NCI-H226 (cell line): Measurements from ENCODE around the gene ZNRF1.

Experiments
- DNase-seq: peaks from one replicate; pipeline ENCODE4 v3.0.0-alpha.2; 2015

The ZNRF1 gene

GRCh38 chr16:75062135-75062975 is 63.5 kb downstream of the ZNRF1 start:
- no peak for DNase-seq

GRCh38 chr16:75062976-75063346 is 64.1 kb downstream of the ZNRF1 start:
- DNase-seq, result no peak

DNA sequence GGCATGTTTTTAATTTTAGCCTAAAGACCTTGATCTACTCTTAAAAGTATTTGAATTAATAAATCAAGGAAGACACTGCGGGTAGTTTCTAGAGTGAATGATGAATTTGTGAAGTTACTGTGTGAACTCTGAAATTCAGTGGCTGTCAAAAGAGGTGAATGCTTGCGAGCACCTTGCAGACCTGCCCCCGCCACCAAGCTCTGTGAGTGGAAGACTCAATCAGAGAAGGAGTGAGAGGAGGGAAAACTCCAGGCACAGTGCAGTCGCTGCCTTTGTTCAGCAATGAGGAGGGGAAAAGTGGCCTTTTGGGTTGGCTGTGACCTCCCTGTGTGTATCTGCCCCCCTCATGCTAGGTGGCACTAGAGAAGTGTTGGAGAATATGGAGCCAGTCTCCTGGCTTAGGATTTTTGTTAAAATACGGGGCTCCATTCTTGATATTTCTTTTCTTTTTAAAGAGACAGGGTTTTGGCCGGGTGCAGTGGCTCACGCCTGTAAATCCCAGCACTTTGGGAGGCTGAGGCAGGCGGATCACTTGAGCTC is 64.8 kb downstream of the ZNRF1 start:
- DNase-seq, result no peak

GRCh38 chr16:75064403-75065148 is 65.8 kb downstream of the ZNRF1 start:
- peak; percentile 77 for DNase-seq

- DNase-seq, result peak; percentile 65
Measured at GRCh38 chr16:75065149-75065505, 66.3 kb downstream of the ZNRF1 start.

DNA sequence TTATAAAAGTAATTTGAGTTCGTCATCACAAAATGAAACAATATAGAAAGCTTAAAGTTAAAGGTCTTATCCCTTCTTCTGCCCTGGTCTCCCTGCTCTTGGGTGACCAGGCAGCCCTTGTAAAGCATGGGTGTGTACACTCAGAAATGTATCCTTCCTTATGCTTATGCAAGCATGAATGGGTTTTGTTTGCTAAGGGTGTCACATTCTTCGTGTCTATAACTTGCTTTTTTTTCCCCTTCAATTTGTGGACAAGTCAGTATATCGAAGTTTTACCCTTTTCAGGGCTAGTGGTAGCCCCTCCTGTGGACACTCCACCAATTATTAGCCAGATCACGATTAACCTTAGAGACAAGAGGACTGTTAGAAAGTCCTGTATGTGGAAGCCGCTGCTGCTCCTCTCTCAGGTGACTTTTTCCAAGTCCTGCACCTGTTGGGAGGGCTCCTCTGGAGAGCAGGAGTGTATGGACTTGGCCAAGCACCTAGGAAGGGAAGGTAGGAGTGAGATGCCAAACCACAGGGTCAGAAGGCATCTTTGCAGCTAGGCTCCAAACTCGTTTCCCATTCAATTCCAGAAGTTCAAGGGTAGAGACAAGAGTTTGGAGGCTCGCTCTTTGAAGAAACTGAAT is 66.8 kb downstream of the ZNRF1 start:
- DNase-seq, result no peak

- DNase-seq, result no peak
Measured at GRCh38 chr16:75066861-75067447, 68.1 kb downstream of the ZNRF1 start.

DNA sequence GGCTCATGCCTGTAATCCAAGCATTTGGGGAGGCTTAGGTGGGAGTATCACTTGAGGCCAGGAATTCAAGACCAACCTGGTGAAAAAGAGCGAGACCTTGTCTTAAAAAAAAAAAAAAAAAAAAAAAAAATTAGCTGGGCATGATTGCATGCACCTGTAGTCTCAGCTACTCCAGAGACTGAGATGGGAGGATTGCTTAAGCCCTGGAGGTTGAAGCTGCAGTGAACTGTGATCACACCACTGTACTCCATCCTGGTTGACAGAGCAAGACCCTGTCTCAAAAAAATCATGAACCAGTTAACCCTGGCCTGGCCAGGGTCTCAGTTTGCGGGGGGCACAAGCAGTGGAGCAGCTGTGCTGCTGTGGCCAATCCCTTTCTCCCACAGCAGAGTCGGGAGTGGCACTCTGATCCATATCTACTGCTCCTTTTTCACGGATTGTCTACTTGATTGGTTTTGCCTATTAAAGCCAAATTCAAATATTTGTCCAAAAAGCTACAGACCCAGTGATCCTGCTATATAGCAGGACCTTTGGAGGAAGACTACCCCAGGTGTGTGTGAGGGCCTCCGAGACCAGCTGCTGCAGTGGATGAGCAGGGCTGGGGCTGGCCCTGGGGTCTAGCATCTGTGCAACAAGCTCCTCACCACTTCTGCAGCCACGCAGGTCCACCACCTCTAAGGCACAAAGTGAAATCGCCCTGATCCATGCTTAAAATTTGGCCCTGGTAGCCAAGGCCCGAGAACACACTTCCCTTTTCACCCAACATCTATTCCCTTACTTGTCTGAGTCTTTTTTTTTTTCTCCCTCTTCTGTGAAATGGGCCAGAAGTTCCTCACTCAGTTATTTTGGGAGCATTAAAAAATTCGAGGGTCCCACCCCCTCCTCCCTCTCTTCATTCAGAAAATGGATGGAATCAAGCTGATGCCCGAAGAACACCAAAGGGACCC is 69.5 kb downstream of the ZNRF1 start:
- no peak for DNase-seq

DNA sequence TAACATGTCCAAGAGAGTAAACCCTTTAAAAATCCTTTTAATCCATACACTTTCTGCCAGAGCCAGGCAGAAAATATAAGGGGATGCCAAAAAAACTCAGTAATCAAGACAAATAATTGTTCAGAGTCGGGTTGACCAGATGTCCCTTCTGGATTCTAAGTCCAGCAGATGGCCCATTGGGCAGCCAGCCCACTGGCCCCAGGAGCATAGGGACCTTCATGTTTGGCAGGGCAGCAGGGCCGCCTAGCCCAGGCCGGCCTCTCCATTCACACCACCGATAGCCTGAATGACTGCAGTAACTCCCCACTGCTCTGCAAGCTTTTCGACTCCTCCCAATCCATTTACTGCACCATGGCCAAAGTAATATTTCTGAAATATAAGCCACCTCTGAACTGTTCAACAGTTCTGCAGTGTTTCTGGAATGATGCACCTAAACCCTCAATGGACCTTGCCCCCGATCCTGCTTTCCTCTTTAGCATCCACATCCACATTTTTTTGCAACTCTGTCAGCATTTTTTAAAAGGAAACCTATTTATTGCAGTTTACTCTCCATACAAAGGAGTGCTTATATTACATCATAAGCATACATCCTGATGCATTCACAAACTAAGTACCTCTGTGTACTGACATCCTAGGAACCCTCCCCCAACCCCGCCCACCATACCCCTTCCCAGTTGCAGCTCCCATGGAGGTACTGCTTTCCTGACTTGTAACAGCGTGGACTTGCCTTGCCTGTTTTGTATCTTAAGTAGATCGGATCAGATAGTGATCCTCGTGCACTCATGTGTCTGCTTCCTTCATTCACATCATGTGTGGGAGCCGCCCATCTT is 71.4 kb downstream of the ZNRF1 start:
- no peak for DNase-seq

DNA sequence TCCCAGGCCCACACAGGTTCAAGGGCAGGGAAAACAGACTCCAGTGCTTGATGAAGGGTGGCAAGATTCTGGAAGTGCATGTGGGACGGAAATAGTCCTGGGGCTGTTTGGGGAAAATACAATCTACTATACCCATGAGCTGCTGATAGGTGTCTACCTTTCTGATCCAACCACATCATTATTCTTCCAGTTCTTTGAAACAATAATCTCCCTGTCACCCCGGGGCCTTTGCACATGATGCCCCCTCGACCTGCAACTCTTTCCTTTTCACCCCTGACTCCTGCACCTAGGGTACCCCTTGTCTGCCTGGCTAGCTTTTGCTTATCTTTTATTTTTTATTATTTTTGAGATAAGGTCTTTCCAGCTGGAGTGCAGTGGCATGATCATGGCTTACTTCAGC is 72.8 kb downstream of the ZNRF1 start:
- DNase-seq, result no peak

DNA sequence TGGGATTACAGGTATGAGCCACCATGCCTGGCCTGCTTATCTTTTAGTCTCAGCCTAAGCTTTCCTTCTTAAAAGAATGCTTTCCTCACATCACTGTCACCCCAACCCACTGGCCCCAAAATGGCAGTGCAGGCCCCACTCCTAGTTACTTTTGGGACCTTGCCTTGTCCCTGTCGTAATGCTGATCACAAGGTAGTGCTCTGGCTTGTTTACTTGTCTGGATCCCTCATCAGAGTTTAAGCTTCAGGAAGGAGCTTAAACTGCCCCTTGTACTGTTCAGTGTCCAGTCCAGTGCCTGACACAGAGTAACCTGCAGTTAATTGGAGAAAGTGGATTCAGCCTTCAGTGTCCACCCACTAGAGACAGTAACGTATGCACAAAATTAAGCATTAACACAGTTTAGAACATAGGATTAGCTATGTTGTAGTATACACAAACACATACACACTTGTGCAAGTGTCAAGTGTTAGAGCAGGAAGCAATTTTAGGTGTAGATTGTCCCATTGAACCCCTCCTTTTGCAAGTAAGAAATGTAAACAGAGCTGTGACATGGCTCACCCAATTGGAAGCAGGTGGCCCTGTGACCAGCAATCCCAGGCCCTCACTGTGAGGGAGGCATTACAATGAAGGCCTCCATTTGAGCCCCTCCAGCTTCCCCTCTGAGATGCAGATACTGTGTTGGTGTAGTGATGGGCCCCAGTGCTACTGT is 73.6 kb downstream of the ZNRF1 start:
- DNase-seq, result no peak

DNA sequence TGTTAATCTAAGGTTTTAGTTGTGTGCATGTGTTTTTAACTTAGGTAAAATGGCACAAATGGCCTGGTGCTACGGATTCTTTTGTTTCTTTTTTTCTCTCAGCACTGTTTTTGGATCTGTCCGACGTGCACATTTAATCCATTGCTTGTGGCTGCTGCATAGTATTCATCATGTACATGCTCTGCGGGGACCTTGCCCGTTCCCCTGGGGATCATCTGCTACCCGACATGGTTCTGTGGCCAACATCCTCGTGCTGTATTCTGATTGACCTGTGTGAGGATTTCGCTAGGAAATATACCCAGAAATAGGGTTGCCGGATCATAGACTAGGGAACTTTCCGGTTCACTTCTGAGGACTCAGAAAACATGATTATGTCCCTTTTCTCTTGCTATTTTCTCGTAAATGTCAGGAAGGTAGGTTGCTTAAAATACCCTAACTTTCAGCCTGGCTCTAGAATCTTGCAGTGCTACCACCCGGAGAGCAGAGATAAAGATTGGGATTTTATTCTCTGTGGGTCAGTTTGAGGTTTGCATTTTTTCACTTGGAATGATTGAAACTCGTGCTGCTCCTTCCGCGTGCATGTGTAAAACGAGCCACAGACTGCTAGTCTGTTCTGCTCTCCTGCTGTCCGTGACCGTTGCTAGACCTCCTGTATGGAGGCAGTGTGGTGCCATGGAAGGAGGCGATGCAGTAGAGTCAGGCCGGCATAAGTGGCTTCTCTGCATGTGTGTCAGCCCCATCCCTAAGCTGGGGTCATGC is 74.9 kb downstream of the ZNRF1 start:
- DNase-seq, result no peak

DNA sequence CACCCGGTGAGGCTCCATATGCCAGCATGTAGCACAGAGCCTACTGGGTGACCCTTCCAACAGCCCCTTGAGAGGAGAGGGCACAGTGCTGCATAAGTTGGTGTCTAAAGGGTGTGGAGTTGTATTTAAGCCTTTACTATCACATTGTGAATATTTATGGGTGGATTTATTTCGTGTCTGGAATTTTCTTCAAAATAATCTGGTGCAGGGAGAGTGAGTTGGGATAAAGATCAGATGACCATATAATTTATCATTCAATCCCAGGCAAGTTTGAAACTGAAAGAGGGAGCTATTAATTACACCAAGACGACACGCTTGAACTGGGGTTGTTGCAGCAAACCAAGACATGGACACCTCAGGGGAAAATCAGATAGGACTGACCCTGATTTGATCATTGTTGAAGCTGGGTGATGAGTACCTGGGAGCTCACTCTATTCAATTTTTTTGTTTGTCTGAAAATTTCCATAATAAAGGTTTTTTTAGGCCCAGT is 75.5 kb downstream of the ZNRF1 start:
- no peak for DNase-seq

- no peak for DNase-seq
Measured at GRCh38 chr16:75074920-75075687, 76.3 kb downstream of the ZNRF1 start.

DNA sequence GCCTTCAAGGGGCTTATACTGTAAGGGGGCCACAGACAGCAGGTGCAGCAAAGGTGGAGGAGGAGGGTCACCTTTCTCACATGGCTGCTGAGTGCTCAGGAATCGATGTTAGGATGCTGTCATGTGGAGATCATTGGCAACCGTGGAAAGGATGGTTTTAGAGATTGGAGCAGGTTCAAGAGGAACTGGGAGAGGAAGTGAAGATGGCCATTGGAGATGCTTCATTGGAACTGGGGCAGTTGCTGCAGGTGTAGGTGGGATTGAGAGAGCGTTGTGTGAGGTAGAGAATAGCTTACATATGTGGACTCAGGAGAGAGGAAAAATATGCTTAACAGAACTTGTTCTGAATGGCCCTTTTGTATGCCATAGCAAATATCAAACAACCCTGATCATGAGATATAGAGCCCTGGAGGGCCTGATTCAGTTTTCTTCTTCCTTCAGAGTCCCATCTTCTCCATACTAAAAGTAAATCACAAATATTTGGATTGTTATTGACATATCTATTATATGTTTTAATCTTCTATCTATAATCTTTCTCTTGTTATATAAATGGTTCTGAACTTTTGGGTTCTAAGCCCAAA is 77.0 kb downstream of the ZNRF1 start:
- DNase-seq, result no peak

DNA sequence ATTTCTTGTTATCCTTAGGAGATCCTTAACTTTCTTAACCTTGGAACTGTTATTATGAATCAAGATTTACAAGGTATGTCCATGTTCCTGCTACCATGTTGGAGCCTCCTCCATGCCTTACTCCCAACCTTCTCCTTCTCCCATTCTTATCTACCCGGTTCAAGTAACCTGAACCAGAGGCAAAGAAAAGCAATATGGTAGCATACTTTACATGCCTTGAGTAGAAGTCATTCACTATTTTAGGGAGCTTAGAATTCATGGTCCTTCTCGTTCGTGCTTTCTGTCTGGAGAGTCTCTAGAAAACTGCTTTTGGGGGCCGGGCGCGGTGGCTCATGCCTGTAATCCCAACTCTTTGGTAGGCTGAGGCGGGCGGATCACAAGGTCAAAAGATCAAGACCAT is 80.1 kb downstream of the ZNRF1 start:
- no peak for DNase-seq

GRCh38 chr16:75079346-75079926 is 80.6 kb downstream of the ZNRF1 start:
- no peak for DNase-seq
